GM12878 (cell line): ENCODE results near the gene MAK. TPM values are rescaled to one million over a fixed set of nuclear protein-coding genes. Genes with fewer than 3 reads are reported as not detected.

ENCODE experiments used
- ATAC-seq: fragments of 200-7000 bp; cut with Tn5 transposase; 3 replicates; pipeline ENCODE4 v1.9.1; 2020; ENCODE audit warnings: mild to moderate bottlenecking, moderate library complexity
- BruUV-seq: library from RNA; stranded (reverse); fragments of 400-500 nt; replicated peaks from 2 replicates; lab custom pipeline; 2021; lab: Mats Ljungman, UMichigan
- CTCF ChIA-PET: fragments of 300-600 bp; sonication (Branson Sonifier 250); formaldehyde crosslinking; extraction: SDS; loops from one replicate; lab custom pipeline; 2021; ENCODE audit warnings: inconsistent platforms; lab: Yijun Ruan, JAX
- POLR2A ChIA-PET: fragments of 350-600 bp; formaldehyde crosslinking; extraction: SDS; loops from one replicate; lab custom pipeline; 2021; ENCODE audit warnings: inconsistent platforms; lab: Charles Lee
- RAD21 ChIA-PET: fragments of 300-600 bp; sonication (Branson Sonifier 250); formaldehyde crosslinking; loops from one replicate; lab custom pipeline; 2023; ENCODE audit warnings: antibody characterized with exemption; ENCODE audit not compliant: unreplicated experiment; lab: Charles Lee
- SMC1A ChIA-PET: fragments of 300-600 bp; sonication (Branson Sonifier 250); formaldehyde crosslinking; loops from one replicate; lab custom pipeline; 2023; ENCODE audit not compliant: unreplicated experiment, uncharacterized antibody; lab: Charles Lee
- DNase-seq: peaks from one replicate; pipeline ENCODE4 v3.0.0-alpha.2; 2011; ENCODE audit warnings: low read depth, low spot score
- FAIRE-seq: peaks from 3 replicates; lab custom pipeline; 2011; peaks lifted over from hg19 to GRCh38; lab: Jason Lieb, UNC
- H2AFZ ChIP-seq: 2 replicates; pipeline ENCODE4 v1.6.0; 2011; ENCODE audit warnings: low read depth, low read length, control low read depth; ENCODE audit not compliant: control insufficient read depth
- H3K27ac ChIP-seq: 2 replicates; pipeline ENCODE4 v1.5.1; 2011; ENCODE audit warnings: control low read depth; ENCODE audit not compliant: control insufficient read depth, insufficient read depth
- H3K27me3 ChIP-seq, 2 experiments: replicated peaks in 1 of 2; 2 replicates each; pipeline versions ENCODE4 v1.6.0 to v1.6.1; 2011; ENCODE audit warnings: low read length in 1 of 2; ENCODE audit not compliant: control insufficient read depth in 2 of 2, insufficient read depth in 2 of 2
- H3K36me3 ChIP-seq, 2 experiments: 2 replicates each; pipeline ENCODE4 v1.5.1; 2011; ENCODE audit warnings: low read length in 1 of 2; ENCODE audit not compliant: control insufficient read depth in 2 of 2, insufficient read depth in 2 of 2
- H3K4me1 ChIP-seq: 2 replicates; pipeline ENCODE4 v1.6.1; 2011; ENCODE audit warnings: mild to moderate bottlenecking, low read length, moderate library complexity, mixed read lengths; ENCODE audit not compliant: control insufficient read depth, insufficient read depth
- H3K4me2 ChIP-seq: 2 replicates; pipeline ENCODE4 v1.6.0; 2011; ENCODE audit warnings: control low read depth; ENCODE audit not compliant: control insufficient read depth, insufficient read depth
- H3K4me3 ChIP-seq: fragments of 200-600 bp; sonication (generic); 2 replicates; pipeline ENCODE4 v1.5.1; 2016
- H3K79me2 ChIP-seq: 2 replicates; pipeline ENCODE4 v1.6.0; 2011; ENCODE audit warnings: low read length; ENCODE audit not compliant: control insufficient read depth, insufficient read depth
- H3K9ac ChIP-seq: 2 replicates; pipeline ENCODE4 v1.8.0; 2011; ENCODE audit warnings: low read length, control low read depth, mixed read lengths; ENCODE audit not compliant: control insufficient read depth, insufficient read depth
- H3K9me3 ChIP-seq: replicated peaks from 3 replicates; pipeline ENCODE4 v1.5.1; 2011; ENCODE audit warnings: mild to moderate bottlenecking, low read length; ENCODE audit not compliant: control insufficient read depth, insufficient read depth
- H4K20me1 ChIP-seq: 2 replicates; pipeline ENCODE4 v1.6.0; 2011; ENCODE audit not compliant: control insufficient read depth, insufficient read depth
- CREB1 ChIP-seq: IDR thresholded peaks from 2 replicates; pipeline ENCODE4 v1.6.1; 2012; ENCODE audit warnings: low read depth, mild to moderate bottlenecking, inconsistent platforms
- CREM ChIP-seq: IDR thresholded peaks from 2 replicates; pipeline ENCODE4 v1.6.1; 2014; ENCODE audit warnings: antibody characterized with exemption, low read depth
- EED ChIP-seq: sonication (generic); IDR thresholded peaks from 2 replicates; pipeline ENCODE4 v1.6.1; 2016; ENCODE audit warnings: antibody characterized with exemption, low read depth
- ETV6 ChIP-seq, 2 experiments: fragments of 450-650 bp in 1 of 2; IDR thresholded peaks in 1 of 2; conservative IDR thresholded peaks in 1 of 2; 2 replicates each; pipeline ENCODE4 v1.6.1; 2014; ENCODE audit warnings: antibody characterized with exemption in 1 of 2, borderline replicate concordance in 1 of 2, low read depth in 1 of 2, mild to moderate bottlenecking in 1 of 2, moderate library complexity in 1 of 2
- IRF4 ChIP-seq: IDR thresholded peaks from 2 replicates; pipeline ENCODE4 v1.6.1; 2011; ENCODE audit warnings: low read depth, low read length
- JUNB ChIP-seq: IDR thresholded peaks from 2 replicates; pipeline ENCODE4 v1.6.1; 2016; ENCODE audit warnings: antibody characterized with exemption, mild to moderate bottlenecking
- WGBS: methylation state at CpG from one replicate; pipeline ENCODE4 v1.1.6; 2016; ENCODE audit warnings: low lambda C conversion rate; ENCODE audit not compliant: insufficient replicate concordance, insufficient coverage; ENCODE audit errors: missing lambda C conversion rate; 5-methylcytosine and 5-hydroxymethylcytosine counted together
- in situ Hi-C: fragments of 300-500 bp; cut with MboI; formaldehyde crosslinking; loops from 9 replicates; pipeline ENCODE4 v1.14.3; 2018; ENCODE audit warnings: mixed read lengths
- intact Hi-C: fragments of 100-400 bp; cut with micrococcal nuclease; formaldehyde crosslinking; loops from one replicate; pipeline ENCODE4 v1.14.2; 2022; ENCODE audit not compliant: unreplicated experiment
- polyA plus RNA-seq, 11 experiments: library from polyadenylated mRNA; depleted of rRNA in 4 of 11; unstranded in 6 of 11; stranded (reverse) in 5 of 11; fragments of >200 nt; fragmentation: Nextera tagmentation in 4 of 11; fragmentation: Illumina TruSeq in 1 of 11; extraction: Ambion mirVana in 4 of 11; extraction: Trizol in 1 of 11; gene quantifications; 1 replicate in 1 of 11; 2 replicates in 10 of 11; pipeline versions ENCODE4 v1.2.1 to v1.2.3, GENCODE V29; 2011 to 2016; ENCODE audit warnings: inconsistent platforms in 2 of 11, missing spikeins in 2 of 11, low read depth in 1 of 11
- total RNA-seq, 4 experiments: library from RNA; depleted of rRNA in 3 of 4; stranded (reverse); fragments of >200 nt in 3 of 4; fragmentation: Illumina TruSeq in 1 of 4; extraction: Trizol in 1 of 4; gene quantifications; 2 replicates each; pipeline versions ENCODE4 v1.2.1 to v1.2.3, GENCODE V29; 2013 to 2021
- TF ChIP-seq, protein P1 (sequence below): fragments of 450-650 bp; formaldehyde crosslinking; IDR thresholded peaks from 2 replicates; pipeline ENCODE4 v1.4.0; 2020; ENCODE audit warnings: mild to moderate bottlenecking, moderate library complexity
- TF ChIP-seq, protein P2 (sequence below): fragments of 150-350 bp; IDR thresholded peaks from 2 replicates; pipeline ENCODE4 v1.6.1; 2016; ENCODE audit warnings: low read depth, low read length

Gene MAK
- total and polyA plus RNA-seq, 10 of the 15 experiments (the other 5 are each of a cell fraction or from before 2014, with no cell fraction given) = 0.01 to 0.90 (median 0.13) TPM; not detected in 1

DNA sequence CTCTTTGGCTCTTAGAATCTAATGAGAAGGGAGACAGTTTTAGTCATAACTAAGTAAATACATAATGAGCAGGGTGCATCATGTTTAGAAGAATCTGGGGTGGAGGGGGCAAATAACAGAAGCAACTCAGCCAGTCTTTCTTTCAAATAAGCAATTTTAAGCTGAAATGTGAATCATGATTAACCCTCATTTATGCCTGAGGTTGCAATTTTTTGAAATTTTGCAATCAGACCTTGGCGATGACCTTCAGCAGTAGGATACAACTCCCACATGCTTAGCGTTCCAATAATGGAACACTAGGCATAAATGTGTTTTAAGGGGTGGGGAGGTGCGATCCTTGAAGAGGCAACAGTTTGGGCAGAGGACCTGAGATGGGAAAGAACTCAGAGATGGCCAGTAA lies 60.1 kb downstream of the MAK start:
- no peaks in the 10 kb centered on the region for H3K9me3 ChIP-seq
- no peak for TF ChIP-seq CREB1
- no peak for TF ChIP-seq ETV6 (conservative IDR thresholded peaks at IDR 0.05 in 1 of 2, IDR thresholded peaks at IDR 0.05 in 1 of 2; ENCODE audit: borderline replicate concordance in 1 of 2, low read depth in 1 of 2)
- no peak for TF ChIP-seq IRF4
- TF ChIP-seq EED = no peak
- TF ChIP-seq, protein P1, sequence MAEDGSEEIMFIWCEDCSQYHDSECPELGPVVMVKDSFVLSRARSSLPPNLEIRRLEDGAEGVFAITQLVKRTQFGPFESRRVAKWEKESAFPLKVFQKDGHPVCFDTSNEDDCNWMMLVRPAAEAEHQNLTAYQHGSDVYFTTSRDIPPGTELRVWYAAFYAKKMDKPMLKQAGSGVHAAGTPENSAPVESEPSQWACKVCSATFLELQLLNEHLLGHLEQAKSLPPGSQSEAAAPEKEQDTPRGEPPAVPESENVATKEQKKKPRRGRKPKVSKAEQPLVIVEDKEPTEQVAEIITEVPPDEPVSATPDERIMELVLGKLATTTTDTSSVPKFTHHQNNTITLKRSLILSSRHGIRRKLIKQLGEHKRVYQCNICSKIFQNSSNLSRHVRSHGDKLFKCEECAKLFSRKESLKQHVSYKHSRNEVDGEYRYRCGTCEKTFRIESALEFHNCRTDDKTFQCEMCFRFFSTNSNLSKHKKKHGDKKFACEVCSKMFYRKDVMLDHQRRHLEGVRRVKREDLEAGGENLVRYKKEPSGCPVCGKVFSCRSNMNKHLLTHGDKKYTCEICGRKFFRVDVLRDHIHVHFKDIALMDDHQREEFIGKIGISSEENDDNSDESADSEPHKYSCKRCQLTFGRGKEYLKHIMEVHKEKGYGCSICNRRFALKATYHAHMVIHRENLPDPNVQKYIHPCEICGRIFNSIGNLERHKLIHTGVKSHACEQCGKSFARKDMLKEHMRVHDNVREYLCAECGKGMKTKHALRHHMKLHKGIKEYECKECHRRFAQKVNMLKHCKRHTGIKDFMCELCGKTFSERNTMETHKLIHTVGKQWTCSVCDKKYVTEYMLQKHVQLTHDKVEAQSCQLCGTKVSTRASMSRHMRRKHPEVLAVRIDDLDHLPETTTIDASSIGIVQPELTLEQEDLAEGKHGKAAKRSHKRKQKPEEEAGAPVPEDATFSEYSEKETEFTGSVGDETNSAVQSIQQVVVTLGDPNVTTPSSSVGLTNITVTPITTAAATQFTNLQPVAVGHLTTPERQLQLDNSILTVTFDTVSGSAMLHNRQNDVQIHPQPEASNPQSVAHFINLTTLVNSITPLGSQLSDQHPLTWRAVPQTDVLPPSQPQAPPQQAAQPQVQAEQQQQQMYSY = no peak
- no peak for TF ChIP-seq CREM
- TF ChIP-seq JUNB = no peak
- TF ChIP-seq, protein P2, sequence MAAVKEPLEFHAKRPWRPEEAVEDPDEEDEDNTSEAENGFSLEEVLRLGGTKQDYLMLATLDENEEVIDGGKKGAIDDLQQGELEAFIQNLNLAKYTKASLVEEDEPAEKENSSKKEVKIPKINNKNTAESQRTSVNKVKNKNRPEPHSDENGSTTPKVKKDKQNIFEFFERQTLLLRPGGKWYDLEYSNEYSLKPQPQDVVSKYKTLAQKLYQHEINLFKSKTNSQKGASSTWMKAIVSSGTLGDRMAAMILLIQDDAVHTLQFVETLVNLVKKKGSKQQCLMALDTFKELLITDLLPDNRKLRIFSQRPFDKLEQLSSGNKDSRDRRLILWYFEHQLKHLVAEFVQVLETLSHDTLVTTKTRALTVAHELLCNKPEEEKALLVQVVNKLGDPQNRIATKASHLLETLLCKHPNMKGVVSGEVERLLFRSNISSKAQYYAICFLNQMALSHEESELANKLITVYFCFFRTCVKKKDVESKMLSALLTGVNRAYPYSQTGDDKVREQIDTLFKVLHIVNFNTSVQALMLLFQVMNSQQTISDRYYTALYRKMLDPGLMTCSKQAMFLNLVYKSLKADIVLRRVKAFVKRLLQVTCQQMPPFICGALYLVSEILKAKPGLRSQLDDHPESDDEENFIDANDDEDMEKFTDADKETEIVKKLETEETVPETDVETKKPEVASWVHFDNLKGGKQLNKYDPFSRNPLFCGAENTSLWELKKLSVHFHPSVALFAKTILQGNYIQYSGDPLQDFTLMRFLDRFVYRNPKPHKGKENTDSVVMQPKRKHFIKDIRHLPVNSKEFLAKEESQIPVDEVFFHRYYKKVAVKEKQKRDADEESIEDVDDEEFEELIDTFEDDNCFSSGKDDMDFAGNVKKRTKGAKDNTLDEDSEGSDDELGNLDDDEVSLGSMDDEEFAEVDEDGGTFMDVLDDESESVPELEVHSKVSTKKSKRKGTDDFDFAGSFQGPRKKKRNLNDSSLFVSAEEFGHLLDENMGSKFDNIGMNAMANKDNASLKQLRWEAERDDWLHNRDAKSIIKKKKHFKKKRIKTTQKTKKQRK = no peak
- DNase-seq (no peak), ATAC-seq (no peak), FAIRE-seq (no peak)
- no TSS peak for BruUV-seq
- intact Hi-C loops = no loop called here
- H2AFZ ChIP-seq = no peak overlapping the region
- CTCF ChIA-PET = no interaction called here
- no peak overlapping the region for H3K9ac ChIP-seq
- peaks cover 0 to 3% of the 10 kb centered on the region in 2 experiments; a peak in 2 of 4 replicates for H3K36me3 ChIP-seq
- no peak overlapping the region for H3K4me3 ChIP-seq
- 97% methylated on average over 3 of the region's 3 CpGs for WGBS
- no peaks in the 10 kb centered on the region for H3K79me2 ChIP-seq
- SMC1A ChIA-PET = no interaction called here
- no peaks in the 10 kb centered on the region for H3K27me3 ChIP-seq
- POLR2A ChIA-PET = no interaction called here
- H3K4me2 ChIP-seq = no peak overlapping the region
- in situ Hi-C loops = no loop called here
- H3K4me1 ChIP-seq = no peaks in the 10 kb centered on the region
- H4K20me1 ChIP-seq = no peaks in the 10 kb centered on the region
- no peak overlapping the region for H3K27ac ChIP-seq
- RAD21 ChIA-PET = no interaction called here
